ENCODE measurements around the gene ZSWIM2. TPM values are rescaled to one million over a fixed set of nuclear protein-coding genes. Genes with fewer than 3 reads are reported as not detected.

The ZSWIM2 gene
- total and polyA plus RNA-seq, 2 of the 4 experiments (the other 2 are of a cell fraction) = 0.09 TPM; not detected in 1

DNA sequence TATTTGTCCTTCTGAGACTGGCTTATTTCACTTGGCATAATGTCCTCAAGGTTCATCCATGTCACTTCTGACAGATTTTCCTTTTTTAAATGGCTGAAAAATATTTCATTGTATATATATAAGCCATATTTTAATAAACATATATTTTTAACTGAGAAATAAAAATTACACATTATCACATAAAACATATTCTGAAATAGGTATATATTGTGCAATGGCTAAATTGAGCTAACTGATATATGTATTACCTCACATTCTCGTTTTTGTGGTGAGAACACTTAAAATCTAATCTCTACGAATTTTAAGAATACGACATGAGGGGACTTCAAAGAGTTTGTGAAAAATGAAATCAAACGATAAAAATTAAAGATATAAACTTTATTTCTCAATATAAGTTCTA, 25.7 kb upstream of the ZSWIM2 start:
- no peak overlapping the region for H2BK5ac ChIP-seq (ENCODE audit: low read depth, low read length, poor library complexity, severe bottlenecking)
- no peak overlapping the region for H2AK9ac ChIP-seq (replicated peaks; ENCODE audit: low read depth, low read length, poor library complexity)
- POLR2A ChIA-PET (ENCODE audit: unreplicated experiment) = no interaction called here
- no peak overlapping the region for H3K18ac ChIP-seq (ENCODE audit: low read depth, low read length)
- H3K4me1 ChIP-seq (ENCODE audit: control insufficient read depth, insufficient read depth, low read length) = no peaks in the 10 kb centered on the region
- no peak overlapping the region for H2BK120ac ChIP-seq (ENCODE audit: low read depth, low read length)
- no peak for ATAC-seq (ENCODE audit: low read depth)
- no peak overlapping the region for H3K27ac ChIP-seq (ENCODE audit: insufficient read depth, low read length)
- no peak overlapping the region for H4K5ac ChIP-seq (ENCODE audit: low read depth, low read length)
- H3K9me3 ChIP-seq (ENCODE audit: control insufficient read depth, insufficient read depth, low read length) = no peaks in the 10 kb centered on the region
- CTCF ChIA-PET = interaction anchor here (1.3 kb wide), 1 partner anchor 12 kb away, joined by 4 read pairs; no protein-coding TSS in a partner anchor
- no peak overlapping the region for H4K8ac ChIP-seq (ENCODE audit: low read depth in 2 of 2, low read length in 2 of 2)
- H2BK15ac ChIP-seq (ENCODE audit: low read depth, low read length) = no peak overlapping the region
- H3K4ac ChIP-seq (ENCODE audit: low read depth, low read length) = no peak overlapping the region
- H3K79me1 ChIP-seq (ENCODE audit: low read depth in 1 of 2, low read length in 2 of 2) = no peaks in the 10 kb centered on the region
- in situ Hi-C loops (cut with MboI; ENCODE audit: low sequenced_read_pairs) = loop anchor here (10.0 kb wide), 1 partner anchor 570 kb away; the partner anchor contains the start of gene CALCRL
- TF ChIP-seq CEBPB (IDR thresholded peaks at IDR 0.05; ENCODE audit: low read depth, low read length) (peak; percentile 50; the same call in 1 of the 2 replicates), BHLHE40 (IDR thresholded peaks at IDR 0.05; ENCODE audit: low read depth, low read length) (no peak)
- no peak overlapping the region for H3K4me3 ChIP-seq (ENCODE audit: insufficient read depth, low read depth, low read length)
- BruUV-seq (replicated peaks) = no TSS peak
- WGBS, 2 experiments (ENCODE audit: extremely low coverage in 2 of 2, insufficient read length in 1 of 2) = no CpG with 5 or more reads among the region's 4 CpGs
- no peak overlapping the region for H2AFZ ChIP-seq (replicated peaks; ENCODE audit: low read length, poor library complexity)
- intact Hi-C loops (cut with micrococcal nuclease) = loop anchor here (5.0 to 10.0 kb wide), 2 partner anchors 420 to 1288 kb away; no protein-coding TSS in a partner anchor
- no peak overlapping the region for H3K14ac ChIP-seq (replicated peaks; ENCODE audit: low read depth, low read length)
- H2AK5ac ChIP-seq (ENCODE audit: low read depth, low read length) = no peak overlapping the region
- dilution Hi-C loops (cut with HindIII; ENCODE audit: low sequenced_read_pairs, unreplicated experiment) = no loop called here
- no peaks in the 10 kb centered on the region for H4K20me1 ChIP-seq (ENCODE audit: insufficient read depth, low read length)
- no peak overlapping the region for H3K9ac ChIP-seq (ENCODE audit: low read depth, low read length)
- no peaks in the 10 kb centered on the region for H3K9me1 ChIP-seq (ENCODE audit: insufficient read depth, low read length)
- no peak overlapping the region for H3K56ac ChIP-seq (ENCODE audit: extremely low read depth, insufficient read depth, low read length)
- H2BK20ac ChIP-seq (ENCODE audit: low read depth, low read length) = no peak overlapping the region
- H3K23ac ChIP-seq (ENCODE audit: low read depth, low read length) = no peak overlapping the region
- no peak for DNase-seq
- no peaks in the 10 kb centered on the region for H3K36me3 ChIP-seq (ENCODE audit: control insufficient read depth, insufficient read depth, low read length)
- H3K4me2 ChIP-seq (ENCODE audit: low read depth, low read length) = no peak overlapping the region
- H4K91ac ChIP-seq (ENCODE audit: insufficient read depth, low read depth, low read length) = no peak overlapping the region
- H3K27me3 ChIP-seq (ENCODE audit: control insufficient read depth, insufficient read depth, low read length) = no peaks in the 10 kb centered on the region; the same call in 1 of the 2 replicates
